H1 (cell line): ENCODE results near the gene ADPRHL1.

ENCODE experiments used
- ATF3 ChIP-seq: IDR thresholded peaks from 2 replicates; pipeline ENCODE4 v1.6.1; 2011; ENCODE audit warnings: low read depth, mild to moderate bottlenecking, low read length; ENCODE audit not compliant: insufficient read depth
- CHD2 ChIP-seq: IDR thresholded peaks from 2 replicates; pipeline ENCODE4 v1.6.1; 2012; ENCODE audit warnings: low read length, improper control_type of control experiment
- CTCF ChIP-seq, 3 experiments: IDR thresholded peaks; 1 replicate in 2 of 3; 2 replicates in 1 of 3; pipeline versions ENCODE4 v1.5.1 to v1.6.1; 2011; ENCODE audit warnings: low read length in 3 of 3, mild to moderate bottlenecking in 3 of 3, inconsistent platforms in 2 of 3, low read depth in 1 of 3, moderate library complexity in 1 of 3; ENCODE audit not compliant: insufficient read depth in 1 of 3; ENCODE audit errors: control extremely low read depth in 1 of 3
- EZH2 ChIP-seq: fragments of 200-600 bp; sonication (generic); IDR thresholded peaks from 2 replicates; pipeline ENCODE4 v1.7.1; 2012; ENCODE audit warnings: low read depth, mild to moderate bottlenecking, moderate library complexity, low read length, inconsistent platforms; ENCODE audit not compliant: severe bottlenecking
- KDM5A ChIP-seq: fragments of 200-600 bp; IDR thresholded peaks from 2 replicates; pipeline ENCODE4 v1.7.1; 2012; ENCODE audit warnings: mild to moderate bottlenecking, low read length, inconsistent platforms, mixed read lengths
- NRF1 ChIP-seq: IDR thresholded peaks from 2 replicates; pipeline ENCODE4 v1.6.1; 2011; ENCODE audit warnings: mild to moderate bottlenecking, low read depth, low read length, improper control_type of control experiment
- POLR2A ChIP-seq, 2 experiments: IDR thresholded peaks; 1 replicate in 1 of 2; 2 replicates in 1 of 2; pipeline ENCODE4 v1.6.1; 2011; ENCODE audit warnings: low read depth in 2 of 2, low read length in 2 of 2, mild to moderate bottlenecking in 2 of 2; ENCODE audit errors: control extremely low read depth in 1 of 2
- RFX5 ChIP-seq: IDR thresholded peaks from 2 replicates; pipeline ENCODE4 v1.6.1; 2011; ENCODE audit warnings: low read depth, low read length, improper control_type of control experiment, borderline replicate concordance
- RXRA ChIP-seq: IDR thresholded peaks from 2 replicates; pipeline ENCODE4 v1.6.1; 2011; ENCODE audit warnings: low read depth, mild to moderate bottlenecking, low read length, moderate library complexity; ENCODE audit not compliant: insufficient read depth
- SIX5 ChIP-seq: IDR thresholded peaks from 2 replicates; pipeline ENCODE4 v1.6.1; 2011; ENCODE audit warnings: mild to moderate bottlenecking, low read depth, low read length
- SUZ12 ChIP-seq: fragments of 200-600 bp; sonication (generic); IDR thresholded peaks from 2 replicates; pipeline ENCODE4 v1.6.1; 2012; ENCODE audit warnings: mild to moderate bottlenecking, inconsistent platforms, low read length, moderate library complexity, mixed read lengths
- TAF1 ChIP-seq: IDR thresholded peaks from 2 replicates; pipeline ENCODE4 v1.6.1; 2011; ENCODE audit warnings: mild to moderate bottlenecking, low read depth, low read length
- ZNF274 ChIP-seq: IDR thresholded peaks from 2 replicates; pipeline ENCODE4 v1.7.0; 2012; ENCODE audit warnings: low read length, borderline replicate concordance; ENCODE audit errors: extremely low read depth
- TF ChIP-seq, protein P1 (sequence below): fragments of 300-600 bp; sonication (generic); IDR thresholded peaks from 2 replicates; pipeline ENCODE4 v1.7.1; 2012; ENCODE audit warnings: low read length, moderate library complexity, mild to moderate bottlenecking, inconsistent platforms; ENCODE audit not compliant: insufficient replicate concordance

GRCh38 chr13:113469582-113469981, 16.3 kb upstream of the ADPRHL1 start:
- TF ChIP-seq RFX5 (no peak), CTCF (IDR thresholded peaks at IDR 0.05; ENCODE audit: control extremely low read depth in 1 of 3, insufficient read depth in 1 of 3, low read depth in 1 of 3, low read length in 3 of 3) (no peak), POLR2A (IDR thresholded peaks at IDR 0.05; ENCODE audit: control extremely low read depth in 1 of 2, low read depth in 2 of 2, low read length in 2 of 2) (no peak), SIX5 (no peak), SUZ12 (no peak), NRF1 (no peak), EZH2 (no peak), TAF1 (no peak), CHD2 (no peak), RXRA (no peak), ZNF274 (no peak), KDM5A (no peak), ATF3 (no peak)
- TF ChIP-seq, protein P1, sequence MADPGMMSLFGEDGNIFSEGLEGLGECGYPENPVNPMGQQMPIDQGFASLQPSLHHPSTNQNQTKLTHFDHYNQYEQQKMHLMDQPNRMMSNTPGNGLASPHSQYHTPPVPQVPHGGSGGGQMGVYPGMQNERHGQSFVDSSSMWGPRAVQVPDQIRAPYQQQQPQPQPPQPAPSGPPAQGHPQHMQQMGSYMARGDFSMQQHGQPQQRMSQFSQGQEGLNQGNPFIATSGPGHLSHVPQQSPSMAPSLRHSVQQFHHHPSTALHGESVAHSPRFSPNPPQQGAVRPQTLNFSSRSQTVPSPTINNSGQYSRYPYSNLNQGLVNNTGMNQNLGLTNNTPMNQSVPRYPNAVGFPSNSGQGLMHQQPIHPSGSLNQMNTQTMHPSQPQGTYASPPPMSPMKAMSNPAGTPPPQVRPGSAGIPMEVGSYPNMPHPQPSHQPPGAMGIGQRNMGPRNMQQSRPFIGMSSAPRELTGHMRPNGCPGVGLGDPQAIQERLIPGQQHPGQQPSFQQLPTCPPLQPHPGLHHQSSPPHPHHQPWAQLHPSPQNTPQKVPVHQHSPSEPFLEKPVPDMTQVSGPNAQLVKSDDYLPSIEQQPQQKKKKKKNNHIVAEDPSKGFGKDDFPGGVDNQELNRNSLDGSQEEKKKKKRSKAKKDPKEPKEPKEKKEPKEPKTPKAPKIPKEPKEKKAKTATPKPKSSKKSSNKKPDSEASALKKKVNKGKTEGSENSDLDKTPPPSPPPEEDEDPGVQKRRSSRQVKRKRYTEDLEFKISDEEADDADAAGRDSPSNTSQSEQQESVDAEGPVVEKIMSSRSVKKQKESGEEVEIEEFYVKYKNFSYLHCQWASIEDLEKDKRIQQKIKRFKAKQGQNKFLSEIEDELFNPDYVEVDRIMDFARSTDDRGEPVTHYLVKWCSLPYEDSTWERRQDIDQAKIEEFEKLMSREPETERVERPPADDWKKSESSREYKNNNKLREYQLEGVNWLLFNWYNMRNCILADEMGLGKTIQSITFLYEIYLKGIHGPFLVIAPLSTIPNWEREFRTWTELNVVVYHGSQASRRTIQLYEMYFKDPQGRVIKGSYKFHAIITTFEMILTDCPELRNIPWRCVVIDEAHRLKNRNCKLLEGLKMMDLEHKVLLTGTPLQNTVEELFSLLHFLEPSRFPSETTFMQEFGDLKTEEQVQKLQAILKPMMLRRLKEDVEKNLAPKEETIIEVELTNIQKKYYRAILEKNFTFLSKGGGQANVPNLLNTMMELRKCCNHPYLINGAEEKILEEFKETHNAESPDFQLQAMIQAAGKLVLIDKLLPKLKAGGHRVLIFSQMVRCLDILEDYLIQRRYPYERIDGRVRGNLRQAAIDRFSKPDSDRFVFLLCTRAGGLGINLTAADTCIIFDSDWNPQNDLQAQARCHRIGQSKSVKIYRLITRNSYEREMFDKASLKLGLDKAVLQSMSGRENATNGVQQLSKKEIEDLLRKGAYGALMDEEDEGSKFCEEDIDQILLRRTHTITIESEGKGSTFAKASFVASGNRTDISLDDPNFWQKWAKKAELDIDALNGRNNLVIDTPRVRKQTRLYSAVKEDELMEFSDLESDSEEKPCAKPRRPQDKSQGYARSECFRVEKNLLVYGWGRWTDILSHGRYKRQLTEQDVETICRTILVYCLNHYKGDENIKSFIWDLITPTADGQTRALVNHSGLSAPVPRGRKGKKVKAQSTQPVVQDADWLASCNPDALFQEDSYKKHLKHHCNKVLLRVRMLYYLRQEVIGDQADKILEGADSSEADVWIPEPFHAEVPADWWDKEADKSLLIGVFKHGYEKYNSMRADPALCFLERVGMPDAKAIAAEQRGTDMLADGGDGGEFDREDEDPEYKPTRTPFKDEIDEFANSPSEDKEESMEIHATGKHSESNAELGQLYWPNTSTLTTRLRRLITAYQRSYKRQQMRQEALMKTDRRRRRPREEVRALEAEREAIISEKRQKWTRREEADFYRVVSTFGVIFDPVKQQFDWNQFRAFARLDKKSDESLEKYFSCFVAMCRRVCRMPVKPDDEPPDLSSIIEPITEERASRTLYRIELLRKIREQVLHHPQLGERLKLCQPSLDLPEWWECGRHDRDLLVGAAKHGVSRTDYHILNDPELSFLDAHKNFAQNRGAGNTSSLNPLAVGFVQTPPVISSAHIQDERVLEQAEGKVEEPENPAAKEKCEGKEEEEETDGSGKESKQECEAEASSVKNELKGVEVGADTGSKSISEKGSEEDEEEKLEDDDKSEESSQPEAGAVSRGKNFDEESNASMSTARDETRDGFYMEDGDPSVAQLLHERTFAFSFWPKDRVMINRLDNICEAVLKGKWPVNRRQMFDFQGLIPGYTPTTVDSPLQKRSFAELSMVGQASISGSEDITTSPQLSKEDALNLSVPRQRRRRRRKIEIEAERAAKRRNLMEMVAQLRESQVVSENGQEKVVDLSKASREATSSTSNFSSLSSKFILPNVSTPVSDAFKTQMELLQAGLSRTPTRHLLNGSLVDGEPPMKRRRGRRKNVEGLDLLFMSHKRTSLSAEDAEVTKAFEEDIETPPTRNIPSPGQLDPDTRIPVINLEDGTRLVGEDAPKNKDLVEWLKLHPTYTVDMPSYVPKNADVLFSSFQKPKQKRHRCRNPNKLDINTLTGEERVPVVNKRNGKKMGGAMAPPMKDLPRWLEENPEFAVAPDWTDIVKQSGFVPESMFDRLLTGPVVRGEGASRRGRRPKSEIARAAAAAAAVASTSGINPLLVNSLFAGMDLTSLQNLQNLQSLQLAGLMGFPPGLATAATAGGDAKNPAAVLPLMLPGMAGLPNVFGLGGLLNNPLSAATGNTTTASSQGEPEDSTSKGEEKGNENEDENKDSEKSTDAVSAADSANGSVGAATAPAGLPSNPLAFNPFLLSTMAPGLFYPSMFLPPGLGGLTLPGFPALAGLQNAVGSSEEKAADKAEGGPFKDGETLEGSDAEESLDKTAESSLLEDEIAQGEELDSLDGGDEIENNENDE = no peak
